Measurements from ENCODE around the gene AXL.

Gene AXL

DNA sequence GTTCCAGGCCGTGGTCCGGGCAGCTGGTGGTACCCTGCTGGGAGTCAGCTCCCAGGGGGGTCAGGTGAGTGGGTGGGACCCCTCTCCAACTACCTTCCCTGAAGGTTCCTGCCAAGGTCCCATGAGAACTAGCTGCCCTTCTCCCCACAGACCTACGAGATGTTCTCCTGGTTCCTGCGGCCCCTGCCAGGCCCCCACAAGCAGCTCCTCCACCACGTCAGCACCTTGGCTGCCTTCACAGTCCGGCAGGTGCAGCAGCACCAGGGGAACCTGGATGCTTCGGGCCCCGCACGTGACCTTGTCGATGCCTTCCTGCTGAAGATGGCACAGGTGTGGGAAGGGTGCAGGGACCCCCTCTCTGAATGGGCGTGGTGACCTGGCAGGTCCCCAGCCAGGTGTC is 20.5 kb upstream of the AXL start (continued):
- TF ChIP-seq ESRRG (CRISPR knock-in tag; IDR thresholded peaks at IDR 0.05) (no peak), ZC3H10 (CRISPR knock-in tag; IDR thresholded peaks at IDR 0.05) (no peak), TOX (CRISPR knock-in tag; IDR thresholded peaks at IDR 0.05; ENCODE audit: borderline replicate concordance) (no peak), ISL1 (CRISPR knock-in tag; IDR thresholded peaks at IDR 0.05) (no peak)

DNA sequence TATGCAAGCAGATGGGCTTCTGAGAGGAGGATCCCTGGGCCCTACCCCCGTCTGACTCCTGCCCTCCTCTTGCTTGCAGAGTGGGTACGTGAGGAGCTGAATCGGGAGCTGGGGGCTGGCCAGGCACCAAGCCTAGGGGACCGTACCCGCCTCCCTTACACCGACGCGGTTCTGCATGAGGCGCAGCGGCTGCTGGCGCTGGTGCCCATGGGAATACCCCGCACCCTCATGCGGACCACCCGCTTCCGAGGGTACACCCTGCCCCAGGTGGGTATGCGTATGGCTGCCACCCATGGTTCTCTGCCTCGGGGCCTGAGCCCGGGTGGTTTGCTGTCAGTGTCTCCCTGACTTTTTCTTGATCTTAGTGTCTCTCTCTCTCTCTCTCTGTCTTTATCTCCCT is 15.7 kb upstream of the AXL start:
- no peak for TF ChIP-seq ZNF70 (CRISPR knock-in tag; IDR thresholded peaks at IDR 0.05)
- TF ChIP-seq TCF4 (CRISPR knock-in tag; IDR thresholded peaks at IDR 0.05; ENCODE audit: borderline replicate concordance): no peak
- no peak for ATAC-seq

DNA sequence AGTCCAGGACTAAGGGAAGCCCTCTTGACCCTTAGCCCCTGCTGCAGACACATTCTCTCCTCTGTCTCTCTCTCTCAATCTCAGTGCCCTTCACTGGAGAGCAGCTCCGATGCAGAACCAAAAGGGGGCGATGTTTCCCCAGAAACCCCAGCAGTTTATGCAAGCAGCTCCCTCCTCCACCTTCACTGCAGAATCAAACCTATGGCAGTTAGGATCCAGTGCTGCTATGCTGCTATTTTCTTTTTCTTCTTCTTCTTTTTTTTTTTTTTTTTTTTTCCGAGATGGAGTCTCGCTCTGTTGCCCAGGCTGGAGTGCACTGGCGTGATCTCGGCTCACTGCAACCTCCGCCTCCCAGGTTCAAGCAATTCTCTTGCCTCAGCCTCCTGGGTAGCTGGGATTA is 14.7 kb upstream of the AXL start:
- ATAC-seq: peak; percentile 99

DNA sequence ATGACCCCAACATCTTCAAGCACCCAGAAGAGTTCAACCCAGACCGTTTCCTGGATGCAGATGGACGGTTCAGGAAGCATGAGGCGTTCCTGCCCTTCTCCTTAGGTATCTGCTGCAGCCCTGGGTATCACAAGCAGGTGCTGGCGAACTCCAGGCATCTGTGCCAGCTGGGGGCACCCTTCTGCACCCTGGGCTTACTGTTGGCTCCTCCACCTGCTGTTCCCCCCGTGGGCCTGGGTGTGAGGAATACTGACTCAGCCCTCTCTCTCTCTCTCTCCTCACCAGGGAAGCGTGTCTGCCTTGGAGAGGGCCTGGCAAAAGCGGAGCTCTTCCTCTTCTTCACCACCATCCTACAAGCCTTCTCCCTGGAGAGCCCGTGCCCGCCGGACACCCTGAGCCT is 13.0 kb upstream of the AXL start:
- ATAC-seq: peak; percentile 30
- TF ChIP-seq PATZ1 (CRISPR knock-in tag; IDR thresholded peaks at IDR 0.05; ENCODE audit: borderline replicate concordance) (no peak), RARB (CRISPR knock-in tag; IDR thresholded peaks at IDR 0.05) (no peak), ZFP3 (CRISPR knock-in tag; IDR thresholded peaks at IDR 0.05) (no peak), ZFP30 (CRISPR knock-in tag; IDR thresholded peaks at IDR 0.05) (no peak), GLIS3 (CRISPR knock-in tag; IDR thresholded peaks at IDR 0.05) (no peak), ARNTL (CRISPR knock-in tag; IDR thresholded peaks at IDR 0.05; ENCODE audit: borderline replicate concordance, low read depth) (no peak), TCF4 (CRISPR knock-in tag; IDR thresholded peaks at IDR 0.05; ENCODE audit: borderline replicate concordance) (no peak), POU6F1 (CRISPR knock-in tag; IDR thresholded peaks at IDR 0.05; ENCODE audit: borderline replicate concordance, low read depth) (no peak), ZNF70 (CRISPR knock-in tag; IDR thresholded peaks at IDR 0.05) (no peak), ZNF8 (CRISPR knock-in tag; IDR thresholded peaks at IDR 0.05) (no peak), CSDC2 (CRISPR knock-in tag; IDR thresholded peaks at IDR 0.05) (no peak), ZC3H10 (CRISPR knock-in tag; IDR thresholded peaks at IDR 0.05) (no peak), BACH2 (CRISPR knock-in tag; IDR thresholded peaks at IDR 0.05; ENCODE audit: borderline replicate concordance) (no peak), PPARA (CRISPR knock-in tag; IDR thresholded peaks at IDR 0.05; ENCODE audit: borderline replicate concordance) (no peak), CREB5 (CRISPR knock-in tag; IDR thresholded peaks at IDR 0.05; ENCODE audit: low read depth) (no peak), OSR1 (CRISPR knock-in tag; IDR thresholded peaks at IDR 0.05) (no peak), SNAI2 (CRISPR knock-in tag; IDR thresholded peaks at IDR 0.05) (no peak), TOX (CRISPR knock-in tag; IDR thresholded peaks at IDR 0.05; ENCODE audit: borderline replicate concordance) (no peak), ESRRG (CRISPR knock-in tag; IDR thresholded peaks at IDR 0.05) (no peak)

DNA sequence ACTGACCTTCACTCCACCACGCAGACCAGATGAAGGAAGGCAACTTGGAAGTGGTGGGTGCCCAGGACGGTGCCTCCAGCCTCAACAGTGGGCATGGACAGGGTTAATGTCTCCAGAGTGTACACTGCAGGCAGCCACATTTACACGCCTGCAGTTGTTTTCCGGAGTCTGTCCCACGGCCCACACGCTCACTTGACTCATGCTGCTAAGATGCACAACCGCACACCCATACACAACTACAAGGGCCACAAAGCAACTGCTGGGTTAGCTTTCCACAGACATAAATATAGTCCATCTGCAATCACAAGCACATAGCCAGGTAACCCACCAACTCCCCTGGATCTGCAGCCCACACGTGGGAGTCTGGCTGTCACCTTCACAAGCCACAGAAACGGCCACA is 12.6 kb upstream of the AXL start:
- no peak for ATAC-seq
- TF ChIP-seq PATZ1 (CRISPR knock-in tag; IDR thresholded peaks at IDR 0.05; ENCODE audit: borderline replicate concordance) (no peak), ZFP3 (CRISPR knock-in tag; IDR thresholded peaks at IDR 0.05) (no peak), OSR1 (CRISPR knock-in tag; IDR thresholded peaks at IDR 0.05) (no peak), SNAI2 (CRISPR knock-in tag; IDR thresholded peaks at IDR 0.05) (no peak), RARB (CRISPR knock-in tag; IDR thresholded peaks at IDR 0.05) (no peak), ZFP30 (CRISPR knock-in tag; IDR thresholded peaks at IDR 0.05) (no peak), ZNF70 (CRISPR knock-in tag; IDR thresholded peaks at IDR 0.05) (no peak), ESRRG (CRISPR knock-in tag; IDR thresholded peaks at IDR 0.05) (no peak), CSDC2 (CRISPR knock-in tag; IDR thresholded peaks at IDR 0.05) (no peak), POU6F1 (CRISPR knock-in tag; IDR thresholded peaks at IDR 0.05; ENCODE audit: borderline replicate concordance, low read depth) (no peak), PPARA (CRISPR knock-in tag; IDR thresholded peaks at IDR 0.05; ENCODE audit: borderline replicate concordance) (no peak), ZNF565 (CRISPR knock-in tag; conservative IDR thresholded peaks at IDR 0.05; ENCODE audit: low read depth) (no peak), ISL1 (CRISPR knock-in tag; IDR thresholded peaks at IDR 0.05) (no peak), ZC3H10 (CRISPR knock-in tag; IDR thresholded peaks at IDR 0.05) (no peak)
- TF ChIP-seq, protein P1, sequence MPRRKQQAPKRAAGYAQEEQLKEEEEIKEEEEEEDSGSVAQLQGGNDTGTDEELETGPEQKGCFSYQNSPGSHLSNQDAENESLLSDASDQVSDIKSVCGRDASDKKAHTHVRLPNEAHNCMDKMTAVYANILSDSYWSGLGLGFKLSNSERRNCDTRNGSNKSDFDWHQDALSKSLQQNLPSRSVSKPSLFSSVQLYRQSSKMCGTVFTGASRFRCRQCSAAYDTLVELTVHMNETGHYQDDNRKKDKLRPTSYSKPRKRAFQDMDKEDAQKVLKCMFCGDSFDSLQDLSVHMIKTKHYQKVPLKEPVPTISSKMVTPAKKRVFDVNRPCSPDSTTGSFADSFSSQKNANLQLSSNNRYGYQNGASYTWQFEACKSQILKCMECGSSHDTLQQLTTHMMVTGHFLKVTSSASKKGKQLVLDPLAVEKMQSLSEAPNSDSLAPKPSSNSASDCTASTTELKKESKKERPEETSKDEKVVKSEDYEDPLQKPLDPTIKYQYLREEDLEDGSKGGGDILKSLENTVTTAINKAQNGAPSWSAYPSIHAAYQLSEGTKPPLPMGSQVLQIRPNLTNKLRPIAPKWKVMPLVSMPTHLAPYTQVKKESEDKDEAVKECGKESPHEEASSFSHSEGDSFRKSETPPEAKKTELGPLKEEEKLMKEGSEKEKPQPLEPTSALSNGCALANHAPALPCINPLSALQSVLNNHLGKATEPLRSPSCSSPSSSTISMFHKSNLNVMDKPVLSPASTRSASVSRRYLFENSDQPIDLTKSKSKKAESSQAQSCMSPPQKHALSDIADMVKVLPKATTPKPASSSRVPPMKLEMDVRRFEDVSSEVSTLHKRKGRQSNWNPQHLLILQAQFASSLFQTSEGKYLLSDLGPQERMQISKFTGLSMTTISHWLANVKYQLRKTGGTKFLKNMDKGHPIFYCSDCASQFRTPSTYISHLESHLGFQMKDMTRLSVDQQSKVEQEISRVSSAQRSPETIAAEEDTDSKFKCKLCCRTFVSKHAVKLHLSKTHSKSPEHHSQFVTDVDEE (CRISPR knock-in tag; IDR thresholded peaks at IDR 0.05): no peak
